ENCODE measurements around the gene SPNS2. TPM values are rescaled to one million over a fixed set of nuclear protein-coding genes. Genes with fewer than 3 reads are reported as not detected.
A peak's percentile ranks its signal among the peaks of the same experiment; 100 is the strongest.

The SPNS2 gene
- polyA plus RNA-seq, 1 of the 3 experiments (the other 2 are of a cell fraction), result 0.08 TPM

DNA sequence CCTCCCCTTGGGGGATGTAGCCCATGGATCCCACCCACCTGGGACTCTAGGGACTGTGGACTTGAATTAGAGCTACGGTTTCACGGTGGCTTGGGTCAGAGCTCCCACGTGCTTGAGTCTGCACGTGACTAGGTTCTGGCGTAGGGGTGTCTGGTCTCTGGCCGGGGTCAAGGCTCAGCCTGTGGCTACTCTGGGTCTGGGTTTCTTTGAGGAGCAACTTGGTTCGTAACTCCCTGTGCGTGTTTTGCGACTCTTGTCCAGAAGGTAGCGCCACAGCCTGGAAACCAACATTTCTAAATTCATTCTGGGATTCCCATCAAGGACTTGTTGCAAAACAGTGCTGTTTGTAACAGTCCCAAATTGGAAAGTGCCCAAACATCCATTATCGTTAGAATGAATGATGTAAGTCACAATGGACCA is 62.2 kb downstream of the SPNS2 start:
- no peaks in the 10 kb centered on the region for H3K79me2 ChIP-seq (ENCODE audit: insufficient read depth)
- no peak overlapping the region for H2AFZ ChIP-seq (ENCODE audit: low read depth)
- peaks cover 0 to 4% of the 10 kb centered on the region in 2 experiments; a peak in 1 of 4 replicates for H3K4me1 ChIP-seq (ENCODE audit: control insufficient read depth in 1 of 2, insufficient read depth in 2 of 2, low read depth in 1 of 2, low read length in 1 of 2)
- no peaks in the 10 kb centered on the region for H3K36me3 ChIP-seq (replicated peaks in 1 of 2; ENCODE audit: control insufficient read depth in 1 of 2, insufficient read depth in 2 of 2, low read length in 1 of 2)
- no peak for DNase-seq
- H4K20me1 ChIP-seq (ENCODE audit: insufficient read depth), result no peaks in the 10 kb centered on the region
- no peaks in the 10 kb centered on the region for H3K9me2 ChIP-seq
- no peak for TF ChIP-seq ELF1 (IDR thresholded peaks at IDR 0.05)
- no peak for TF ChIP-seq RXRA (IDR thresholded peaks at IDR 0.05; ENCODE audit: borderline replicate concordance, low read depth)
- no peak for TF ChIP-seq RCOR1 (IDR thresholded peaks at IDR 0.05; ENCODE audit: low read length)
- TF ChIP-seq, protein P1, sequence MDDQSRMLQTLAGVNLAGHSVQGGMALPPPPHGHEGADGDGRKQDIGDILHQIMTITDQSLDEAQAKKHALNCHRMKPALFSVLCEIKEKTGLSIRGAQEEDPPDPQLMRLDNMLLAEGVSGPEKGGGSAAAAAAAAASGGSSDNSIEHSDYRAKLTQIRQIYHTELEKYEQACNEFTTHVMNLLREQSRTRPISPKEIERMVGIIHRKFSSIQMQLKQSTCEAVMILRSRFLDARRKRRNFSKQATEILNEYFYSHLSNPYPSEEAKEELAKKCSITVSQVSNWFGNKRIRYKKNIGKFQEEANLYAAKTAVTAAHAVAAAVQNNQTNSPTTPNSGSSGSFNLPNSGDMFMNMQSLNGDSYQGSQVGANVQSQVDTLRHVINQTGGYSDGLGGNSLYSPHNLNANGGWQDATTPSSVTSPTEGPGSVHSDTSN (IDR thresholded peaks at IDR 0.05), result no peak
- no peak overlapping the region for H3K9ac ChIP-seq
- ChIA-PET POLR2A (no interaction called here), CTCF (interaction anchor here (3.4 kb wide), 1 partner anchor 65 kb away, joined by 18 read pairs; no protein-coding TSS in a partner anchor)
- WGBS (ENCODE audit: low lambda C conversion rate), result 71% methylated on average over 11 of the region's 11 CpGs
- H3K4me2 ChIP-seq, result no peak overlapping the region
- no peak overlapping the region for H3K27ac ChIP-seq (ENCODE audit: low read depth in 2 of 2, low read length in 1 of 2)
- no peaks in the 10 kb centered on the region for H3K27me3 ChIP-seq (ENCODE audit: insufficient read depth)
- no peaks in the 10 kb centered on the region for H3F3A ChIP-seq (replicated peaks; ENCODE audit: insufficient read depth)
- no peak overlapping the region for H3K4me3 ChIP-seq (ENCODE audit: low read depth in 2 of 2, low read length in 1 of 2)
- H3K9me3 ChIP-seq, result no peaks in the 10 kb centered on the region

DNA sequence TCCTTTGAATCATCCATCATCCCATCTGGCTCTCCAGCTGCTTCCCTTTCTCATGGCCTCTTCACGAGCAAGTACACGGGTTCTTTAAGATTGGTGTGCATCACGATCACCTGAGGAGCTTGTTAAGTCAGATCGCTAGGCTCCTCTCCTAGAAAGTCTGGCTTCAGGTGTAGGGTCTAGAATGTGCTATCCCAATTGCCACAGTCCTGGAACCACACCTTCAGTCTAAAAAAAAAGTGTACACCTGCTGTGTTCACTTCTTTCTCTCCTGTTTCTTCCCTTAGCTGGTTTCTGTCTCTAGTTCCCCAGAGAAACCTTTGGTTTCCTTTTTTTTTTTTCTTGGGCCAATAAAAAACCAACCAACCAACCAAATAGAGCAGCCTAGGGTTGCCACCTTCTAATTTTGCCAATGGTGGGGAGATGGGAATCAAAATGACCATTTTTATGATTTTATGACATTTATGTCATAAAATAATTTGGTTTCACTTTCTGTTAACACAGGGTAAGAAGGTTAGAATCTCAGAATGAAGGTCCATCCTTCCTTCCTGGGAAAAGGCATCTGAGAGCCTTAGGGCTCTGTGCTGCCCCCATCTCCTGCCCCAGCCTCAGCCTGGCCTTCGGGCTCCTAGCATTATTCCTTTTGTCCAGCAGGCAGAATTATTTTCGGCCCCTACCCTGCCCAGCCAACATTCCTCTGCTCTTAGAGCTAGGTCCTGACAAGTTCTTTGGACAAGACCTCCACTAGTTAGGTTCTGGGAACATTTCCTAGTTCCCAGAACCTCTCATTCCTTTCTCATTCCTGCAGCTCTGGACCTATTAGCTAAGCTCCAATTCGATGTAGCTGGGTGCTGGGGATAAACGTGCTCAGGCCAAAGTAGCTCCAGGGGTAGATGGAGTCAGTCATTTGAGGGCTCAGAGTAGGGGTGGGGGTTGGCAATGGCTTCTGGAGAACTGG is 63.6 kb downstream of the SPNS2 start:
- Histone ChIP-seq H3K27ac (ENCODE audit: low read depth in 2 of 2, low read length in 1 of 2) (no peak overlapping the region), H3K4me3 (ENCODE audit: low read depth in 2 of 2, low read length in 1 of 2) (no peak overlapping the region), H2AFZ (ENCODE audit: low read depth) (no peak overlapping the region; the same call in 1 of the 2 replicates), H3K9me3 (no peaks in the 10 kb centered on the region), H3K27me3 (ENCODE audit: insufficient read depth) (no peaks in the 10 kb centered on the region), H3K9me2 (no peaks in the 10 kb centered on the region), H3K9ac (no peak overlapping the region), H4K20me1 (ENCODE audit: insufficient read depth) (no peaks in the 10 kb centered on the region), H3K4me2 (peak overlapping the region; percentile 34; the same call in 1 of the 2 replicates), H3K36me3 (replicated peaks in 1 of 2; ENCODE audit: control insufficient read depth in 1 of 2, insufficient read depth in 2 of 2, low read length in 1 of 2) (no peaks in the 10 kb centered on the region), H3K79me2 (ENCODE audit: insufficient read depth) (no peaks in the 10 kb centered on the region), H3F3A (replicated peaks; ENCODE audit: insufficient read depth) (no peaks in the 10 kb centered on the region), H3K4me1 (ENCODE audit: control insufficient read depth in 1 of 2, insufficient read depth in 2 of 2, low read depth in 1 of 2, low read length in 1 of 2) (no peaks in the 10 kb centered on the region)
- DNase-seq, result no peak
- 66% methylated on average over 8 of the region's 8 CpGs for WGBS (ENCODE audit: low lambda C conversion rate)
- POLR2A ChIA-PET, result no interaction called here
- TF ChIP-seq FOSL2 (IDR thresholded peaks at IDR 0.05; ENCODE audit: borderline replicate concordance, low read depth), result no peak
- no peak for TF ChIP-seq JUND (IDR thresholded peaks at IDR 0.05)
- TF ChIP-seq TCF12 (IDR thresholded peaks at IDR 0.05), result no peak
- TF ChIP-seq, protein P2, sequence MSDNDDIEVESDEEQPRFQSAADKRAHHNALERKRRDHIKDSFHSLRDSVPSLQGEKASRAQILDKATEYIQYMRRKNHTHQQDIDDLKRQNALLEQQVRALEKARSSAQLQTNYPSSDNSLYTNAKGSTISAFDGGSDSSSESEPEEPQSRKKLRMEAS (IDR thresholded peaks at IDR 0.05; ENCODE audit: low read depth), result no peak
- no peak for TF ChIP-seq NFIC (IDR thresholded peaks at IDR 0.05; ENCODE audit: borderline replicate concordance)
- no peak for TF ChIP-seq EP300 (IDR thresholded peaks at IDR 0.05; ENCODE audit: borderline replicate concordance in 1 of 2, low read depth in 1 of 2, low read length in 1 of 2)
- CTCF ChIA-PET, result interaction anchor here (0.7 to 3.4 kb wide), 3 partner anchors 8 to 142 kb away, joined by 3 to 18 read pairs (median 7); no protein-coding TSS in a partner anchor

Measured in SK-N-SH (cell line).